ENCODE data around the gene NDFIP1. TPM values are rescaled to one million over a fixed set of nuclear protein-coding genes. Genes with fewer than 3 reads are reported as not detected.

The NDFIP1 gene
- total and polyA plus RNA-seq, 10 donors: 14.2 to 111 (median 72.6) TPM

GRCh38 chr5:142200387-142200786 is 91.8 kb downstream of the NDFIP1 start:
- 52 to 65% (median 57%) methylated on average over 6 of the region's 6 CpGs for WGBS, 5 donors
- no peak for DNase-seq
- no peaks in the 10 kb centered on the region for H3K9me3 ChIP-seq
- H3K4me1 ChIP-seq: no peaks in the 10 kb centered on the region
- H3K27ac ChIP-seq: no peak overlapping the region
- H3K27me3 ChIP-seq (replicated peaks in 1 of 7): no peaks in the 10 kb centered on the region
- H3K4me3 ChIP-seq: no peak overlapping the region
- no peaks in the 10 kb centered on the region for H3K36me3 ChIP-seq
- TF ChIP-seq POLR2AphosphoS5 (IDR thresholded peaks at IDR 0.05) (no peak), POLR2A (IDR thresholded peaks at IDR 0.05) (no peak)
- TF ChIP-seq, protein P1, sequence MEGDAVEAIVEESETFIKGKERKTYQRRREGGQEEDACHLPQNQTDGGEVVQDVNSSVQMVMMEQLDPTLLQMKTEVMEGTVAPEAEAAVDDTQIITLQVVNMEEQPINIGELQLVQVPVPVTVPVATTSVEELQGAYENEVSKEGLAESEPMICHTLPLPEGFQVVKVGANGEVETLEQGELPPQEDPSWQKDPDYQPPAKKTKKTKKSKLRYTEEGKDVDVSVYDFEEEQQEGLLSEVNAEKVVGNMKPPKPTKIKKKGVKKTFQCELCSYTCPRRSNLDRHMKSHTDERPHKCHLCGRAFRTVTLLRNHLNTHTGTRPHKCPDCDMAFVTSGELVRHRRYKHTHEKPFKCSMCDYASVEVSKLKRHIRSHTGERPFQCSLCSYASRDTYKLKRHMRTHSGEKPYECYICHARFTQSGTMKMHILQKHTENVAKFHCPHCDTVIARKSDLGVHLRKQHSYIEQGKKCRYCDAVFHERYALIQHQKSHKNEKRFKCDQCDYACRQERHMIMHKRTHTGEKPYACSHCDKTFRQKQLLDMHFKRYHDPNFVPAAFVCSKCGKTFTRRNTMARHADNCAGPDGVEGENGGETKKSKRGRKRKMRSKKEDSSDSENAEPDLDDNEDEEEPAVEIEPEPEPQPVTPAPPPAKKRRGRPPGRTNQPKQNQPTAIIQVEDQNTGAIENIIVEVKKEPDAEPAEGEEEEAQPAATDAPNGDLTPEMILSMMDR (IDR thresholded peaks at IDR 0.05 in 8 of 11, conservative IDR thresholded peaks at IDR 0.05 in 3 of 11): no peak
- intact Hi-C loops (cut with DNase I; ENCODE audit: low total_unique reads): no loop called here

GRCh38 chr5:142201471-142201887 is 92.9 kb downstream of the NDFIP1 start:
- TF ChIP-seq POLR2A (IDR thresholded peaks at IDR 0.05): no peak
- no peak for TF ChIP-seq POLR2AphosphoS5 (IDR thresholded peaks at IDR 0.05)
- TF ChIP-seq, protein P1 (IDR thresholded peaks at IDR 0.05 in 8 of 11, conservative IDR thresholded peaks at IDR 0.05 in 3 of 11): no peak
- Histone ChIP-seq H3K9me3 (no peaks in the 10 kb centered on the region), H3K27me3 (replicated peaks in 1 of 7) (no peaks in the 10 kb centered on the region), H3K4me3 (no peak overlapping the region), H3K4me1 (no peaks in the 10 kb centered on the region), H3K36me3 (no peaks in the 10 kb centered on the region), H3K27ac (no peak overlapping the region)
- intact Hi-C loops (cut with DNase I; ENCODE audit: low total_unique reads): no loop called here
- 78 to 91% (median 83%) methylated on average over 3 of the region's 3 CpGs for WGBS, 5 donors
- DNase-seq: no peak

GRCh38 chr5:142202282-142202681 is 93.7 kb downstream of the NDFIP1 start:
- no peak for TF ChIP-seq POLR2A (IDR thresholded peaks at IDR 0.05)
- no peak for TF ChIP-seq POLR2AphosphoS5 (IDR thresholded peaks at IDR 0.05)
- TF ChIP-seq, protein P1 (IDR thresholded peaks at IDR 0.05 in 8 of 11, conservative IDR thresholded peaks at IDR 0.05 in 3 of 11): no peak
- no peak for DNase-seq
- H3K9me3 ChIP-seq: no peaks in the 10 kb centered on the region
- 65 to 85% (median 77%) methylated on average over 1 of the region's 1 CpG for WGBS, 5 donors
- no peak overlapping the region for H3K4me3 ChIP-seq
- H3K36me3 ChIP-seq: no peaks in the 10 kb centered on the region
- H3K27ac ChIP-seq: no peak overlapping the region
- no peaks in the 10 kb centered on the region for H3K4me1 ChIP-seq
- intact Hi-C loops (cut with DNase I; ENCODE audit: low total_unique reads): no loop called here
- H3K27me3 ChIP-seq (replicated peaks in 1 of 7): no peaks in the 10 kb centered on the region

Other genes starting within 250 kb of the NDFIP1 start
- gene PCDH1, start 230.4 kb upstream of the NDFIP1 start, total RNA-seq: 10 to 100 TPM in 2 of 7 donors, 1 to 10 TPM in 5; 2.6 to 11.4 (median 7.4) TPM
- 1 to 10 TPM in 2 of 3 donors, under 1 TPM in 1; 0.30 to 2.2 (median 1.4) TPM for gene PCDH1, start 230.4 kb upstream of the NDFIP1 start, polyA plus RNA-seq
- 100 to 1,000 TPM; 101 to 194 (median 149) TPM for gene DELE1, start 184.9 kb upstream of the NDFIP1 start, total RNA-seq
- gene DELE1, start 184.9 kb upstream of the NDFIP1 start, polyA plus RNA-seq: 10 to 100 TPM; 36.1 to 83.3 (median 69.7) TPM
- gene PCDH12, start 150.6 kb upstream of the NDFIP1 start, total RNA-seq: 10 to 100 TPM; 21.3 to 72.0 (median 39.5) TPM
- 1 to 10 TPM; 2.1 to 5.2 (median 3.4) TPM for gene PCDH12, start 150.6 kb upstream of the NDFIP1 start, polyA plus RNA-seq
- 10 to 100 TPM; 42.5 to 60.2 (median 45.8) TPM for gene RNF14, start 139.7 kb upstream of the NDFIP1 start, total RNA-seq
- gene RNF14, start 139.7 kb upstream of the NDFIP1 start, polyA plus RNA-seq: 10 to 100 TPM; 13.6 to 24.3 (median 21.8) TPM
- gene GNPDA1, start 95.8 kb upstream of the NDFIP1 start, total RNA-seq: 10 to 100 TPM; 26.7 to 35.7 (median 31.7) TPM
- 10 to 100 TPM; 13.9 to 29.9 (median 19.7) TPM for gene GNPDA1, start 95.8 kb upstream of the NDFIP1 start, polyA plus RNA-seq
- 10 to 100 TPM in 6 of 7 donors, 1 to 10 TPM in 1; 9.4 to 33.5 (median 21.2) TPM for gene SPRY4, start 216.2 kb downstream of the NDFIP1 start, total RNA-seq
- 1 to 10 TPM in 2 of 3 donors, under 1 TPM in 1; 0.76 to 2.0 (median 1.1) TPM for gene SPRY4, start 216.2 kb downstream of the NDFIP1 start, polyA plus RNA-seq

Data from spleen (tissue), 11 donors.